Testis (tissue), 3 donors: ENCODE results near the gene ABTB2. TPM values are rescaled to one million over a fixed set of nuclear protein-coding genes. Genes with fewer than 3 reads are reported as not detected.

Experiments
- DNase-seq: peaks from one replicate; pipeline ENCODE4 v3.0.0-alpha.2; 2019
- H3K27ac ChIP-seq, 2 donors: fragments of 200-600 bp; sonication (generic); one replicate each; pipeline ENCODE4 v1.5.1; 2019
- H3K27me3 ChIP-seq: fragments of 200-600 bp; sonication (generic); one replicate; pipeline ENCODE4 v1.5.1; 2019
- H3K36me3 ChIP-seq: fragments of 200-600 bp; sonication (generic); one replicate; pipeline ENCODE4 v1.5.1; 2017; ENCODE audit warnings: low read depth; ENCODE audit errors: missing control alignments
- H3K4me1 ChIP-seq: fragments of 200-600 bp; sonication (generic); one replicate; pipeline ENCODE4 v1.5.1; 2019
- H3K4me3 ChIP-seq, 2 donors: fragments of 200-600 bp; sonication (generic); one replicate each; pipeline ENCODE4 v1.5.1; 2017 to 2019
- H3K9me3 ChIP-seq: fragments of 200-600 bp; sonication (generic); one replicate; pipeline ENCODE4 v1.5.1; 2017
- POLR2A ChIP-seq: fragments of 450-650 bp; IDR thresholded peaks from one replicate; pipeline ENCODE4 v1.6.1; 2017; ENCODE audit warnings: antibody characterized with exemption, mild to moderate bottlenecking, moderate library complexity
- WGBS, 2 donors: methylation state at CpG; one replicate each; pipeline ENCODE4 v1.1.5; 2018; 5-methylcytosine and 5-hydroxymethylcytosine counted together
- intact Hi-C: fragments of 100-400 bp; cut with DNase I; formaldehyde crosslinking; loops from one replicate; pipeline ENCODE4 v1.15.1; 2023; ENCODE audit warnings: low total_unique reads
- polyA plus RNA-seq: library from polyadenylated mRNA; stranded (reverse); fragments of 350-450 nt; fragmentation: Illumina TruSeq; extraction: RNeasy Lipid Tissue Mini Kit (QIAGEN cat#74804); gene quantifications from one replicate; pipeline ENCODE4 v1.2.3, GENCODE V29; 2014; ENCODE audit warnings: low read depth, low replicate concordance; ENCODE audit not compliant: insufficient read depth
- total RNA-seq, 2 donors: library from RNA; depleted of rRNA; stranded (reverse); fragments of >200 nt; gene quantifications; one replicate each; pipeline ENCODE4 v1.2.3, GENCODE V29; 2016
- TF ChIP-seq, protein P1 (sequence below), 3 experiments: fragments of 450-650 bp in 2 of 3; fragments of 200-600 bp in 1 of 3; sonication (generic) in 1 of 3; IDR thresholded peaks; one replicate each; pipeline ENCODE4 v1.5.1; 2016 to 2019; ENCODE audit warnings: antibody characterized with exemption in 3 of 3, mild to moderate bottlenecking in 2 of 3, moderate library complexity in 1 of 3

The ABTB2 gene
- total and polyA plus RNA-seq, 3 donors from 2014 or later = 5.8 to 12.1 (median 8.9) TPM

GRCh38 chr11:34309965-34310364, 47.8 kb downstream of the ABTB2 start:
- no peaks in the 10 kb centered on the region for H3K36me3 ChIP-seq
- H3K9me3 ChIP-seq = no peaks in the 10 kb centered on the region
- WGBS, 2 donors = 73 to 83% methylated on average over 6 of the region's 6 CpGs
- intact Hi-C loops = no loop called here
- H3K4me3 ChIP-seq = no peak overlapping the region
- no peak for DNase-seq
- no peak overlapping the region for H3K27ac ChIP-seq
- H3K27me3 ChIP-seq = no peaks in the 10 kb centered on the region
- TF ChIP-seq, protein P1, sequence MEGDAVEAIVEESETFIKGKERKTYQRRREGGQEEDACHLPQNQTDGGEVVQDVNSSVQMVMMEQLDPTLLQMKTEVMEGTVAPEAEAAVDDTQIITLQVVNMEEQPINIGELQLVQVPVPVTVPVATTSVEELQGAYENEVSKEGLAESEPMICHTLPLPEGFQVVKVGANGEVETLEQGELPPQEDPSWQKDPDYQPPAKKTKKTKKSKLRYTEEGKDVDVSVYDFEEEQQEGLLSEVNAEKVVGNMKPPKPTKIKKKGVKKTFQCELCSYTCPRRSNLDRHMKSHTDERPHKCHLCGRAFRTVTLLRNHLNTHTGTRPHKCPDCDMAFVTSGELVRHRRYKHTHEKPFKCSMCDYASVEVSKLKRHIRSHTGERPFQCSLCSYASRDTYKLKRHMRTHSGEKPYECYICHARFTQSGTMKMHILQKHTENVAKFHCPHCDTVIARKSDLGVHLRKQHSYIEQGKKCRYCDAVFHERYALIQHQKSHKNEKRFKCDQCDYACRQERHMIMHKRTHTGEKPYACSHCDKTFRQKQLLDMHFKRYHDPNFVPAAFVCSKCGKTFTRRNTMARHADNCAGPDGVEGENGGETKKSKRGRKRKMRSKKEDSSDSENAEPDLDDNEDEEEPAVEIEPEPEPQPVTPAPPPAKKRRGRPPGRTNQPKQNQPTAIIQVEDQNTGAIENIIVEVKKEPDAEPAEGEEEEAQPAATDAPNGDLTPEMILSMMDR (IDR thresholded peaks at IDR 0.05) = no peak
- no peak for TF ChIP-seq POLR2A
- no peaks in the 10 kb centered on the region for H3K4me1 ChIP-seq

GRCh38 chr11:34308913-34309585, 48.8 kb downstream of the ABTB2 start:
- no peak overlapping the region for H3K27ac ChIP-seq
- no peaks in the 10 kb centered on the region for H3K9me3 ChIP-seq
- H3K36me3 ChIP-seq = no peaks in the 10 kb centered on the region
- 79 to 81% methylated on average over 8 of the region's 8 CpGs for WGBS, 2 donors
- H3K4me1 ChIP-seq = no peaks in the 10 kb centered on the region
- no peak for TF ChIP-seq POLR2A
- TF ChIP-seq, protein P1 (IDR thresholded peaks at IDR 0.05) = no peak
- no peak overlapping the region for H3K4me3 ChIP-seq
- H3K27me3 ChIP-seq = no peaks in the 10 kb centered on the region
- intact Hi-C loops = no loop called here
- DNase-seq = no peak

DNA sequence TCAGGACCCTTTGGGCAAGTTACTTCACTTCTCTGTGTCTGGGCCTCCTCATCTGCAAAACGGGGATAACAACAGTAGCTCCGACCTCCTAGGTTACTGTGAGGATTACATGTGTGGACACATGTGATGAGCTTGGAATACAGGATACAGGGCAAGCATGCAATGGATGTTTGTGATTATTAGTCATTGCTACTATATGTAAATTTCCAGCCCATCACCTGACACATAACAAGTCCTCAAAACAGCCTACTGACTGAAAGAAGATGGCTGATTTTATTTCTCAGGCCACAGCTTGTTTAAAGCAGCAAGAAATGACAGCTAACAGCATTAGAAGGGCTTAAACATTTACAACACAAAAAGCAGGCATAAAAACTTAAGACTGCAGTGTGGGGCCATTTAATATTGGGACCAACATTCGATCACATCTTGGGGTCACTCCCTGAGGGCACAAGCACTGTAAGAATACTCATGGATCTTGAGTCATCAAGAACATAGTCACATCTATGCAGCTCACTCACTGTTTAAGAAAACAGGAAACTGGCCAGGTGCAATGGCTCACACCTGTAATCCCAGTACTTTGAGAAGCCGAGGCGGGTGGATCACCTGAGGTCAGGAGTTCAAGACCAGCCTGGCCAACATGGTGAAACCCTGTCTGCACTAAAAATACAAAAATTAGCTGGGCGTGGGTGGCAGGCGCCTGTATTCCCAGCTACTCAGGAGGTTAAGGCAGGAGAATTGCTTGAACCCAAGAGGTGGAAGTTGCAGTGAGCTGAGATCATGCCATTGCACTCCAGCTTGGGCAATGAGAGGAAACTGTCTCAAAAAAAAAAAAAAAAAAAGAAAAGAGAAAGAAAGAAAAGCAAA, 49.5 kb downstream of the ABTB2 start:
- TF ChIP-seq POLR2A = no peak
- TF ChIP-seq, protein P1 (IDR thresholded peaks at IDR 0.05) = no peak
- H3K36me3 ChIP-seq = no peaks in the 10 kb centered on the region
- 88 to 91% methylated on average over 5 to 7 of the region's 7 CpGs for WGBS, 2 donors
- no peak overlapping the region for H3K27ac ChIP-seq
- H3K4me1 ChIP-seq = no peaks in the 10 kb centered on the region
- no peaks in the 10 kb centered on the region for H3K9me3 ChIP-seq
- intact Hi-C loops = no loop called here
- no peaks in the 10 kb centered on the region for H3K27me3 ChIP-seq
- H3K4me3 ChIP-seq = no peak overlapping the region
- no peak for DNase-seq

GRCh38 chr11:34305780-34306179, 52.0 kb downstream of the ABTB2 start:
- TF ChIP-seq POLR2A = no peak
- TF ChIP-seq, protein P1 (IDR thresholded peaks at IDR 0.05) = no peak
- Histone ChIP-seq H3K4me1 (no peaks in the 10 kb centered on the region), H3K4me3 (no peak overlapping the region), H3K27me3 (no peaks in the 10 kb centered on the region), H3K27ac (no peak overlapping the region), H3K9me3 (no peaks in the 10 kb centered on the region), H3K36me3 (no peaks in the 10 kb centered on the region)
- intact Hi-C loops = no loop called here
- 70 to 79% methylated on average over 1 of the region's 1 CpG for WGBS, 2 donors
- DNase-seq = no peak
